Right lung (tissue), 5 donors: ENCODE results near the gene YAF2. TPM values are rescaled to one million over a fixed set of nuclear protein-coding genes. Genes with fewer than 3 reads are reported as not detected.

Source experiments
- DNase-seq, 2 donors: peaks; one replicate each; pipeline ENCODE4 v3.0.0-alpha.2; 2013
- polyA plus RNA-seq, 5 donors: library from polyadenylated mRNA; unstranded; fragments of 120-200 nt; gene quantifications; one replicate each; pipeline versions ENCODE4 v1.2.1 to v1.2.3, GENCODE V29; 2013; ENCODE audit warnings: inconsistent platforms in 1 of 5, low replicate concordance in 1 of 5; ENCODE audit not compliant: insufficient read length in 5 of 5, insufficient read depth in 1 of 5

Gene YAF2
- polyA plus RNA-seq, 5 donors, result 17.8 to 26.3 (median 19.0) TPM

- peak in 1 of 2 donors; percentile 13 for DNase-seq
Measured at GRCh38 chr12:42145197-42145549, 92.9 kb downstream of the YAF2 start.

- peak; percentile 92 to 95 for DNase-seq
Measured at GRCh38 chr12:42144408-42145196, 93.4 kb downstream of the YAF2 start, which contains the start of gene GXYLT1. TSS of gene GXYLT1 (minus strand) at chr12:42144874. CDS start at chr12:42144646, 228 bp downstream.

- DNase-seq, result no peak
Measured at GRCh38 chr12:42144158-42144407, 94.0 kb downstream of the YAF2 start.

DNA sequence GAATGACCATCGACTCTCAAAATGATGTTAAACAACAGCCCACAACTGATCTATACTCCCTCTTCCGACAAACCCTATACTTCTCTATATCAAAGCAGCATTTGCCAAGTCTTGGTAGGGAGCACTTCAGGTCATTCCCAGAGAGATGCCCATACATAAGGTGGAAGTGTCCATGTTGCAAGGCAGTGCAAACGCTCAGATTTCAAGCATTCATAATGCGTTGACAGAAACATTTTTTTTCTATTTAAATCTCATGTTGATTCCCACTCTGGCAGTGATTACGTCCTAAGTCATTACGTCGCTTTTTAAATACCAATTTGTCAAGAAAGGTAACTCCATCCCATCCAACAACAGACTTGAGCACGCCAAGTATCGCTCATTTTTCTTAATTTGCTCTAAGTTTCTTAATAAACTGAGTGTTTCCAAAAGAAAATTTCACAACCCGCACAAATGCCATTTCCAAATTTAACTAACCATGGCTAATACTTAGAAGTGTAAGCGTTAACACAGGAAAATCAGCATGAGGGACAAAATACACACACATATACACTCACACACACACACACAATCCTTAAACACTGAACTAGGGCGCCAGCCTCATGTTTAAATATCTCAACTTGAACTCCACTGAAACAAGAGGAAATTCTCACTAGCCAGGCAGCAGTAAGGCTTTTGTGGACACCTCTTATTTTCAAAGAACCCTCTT, 94.4 kb downstream of the YAF2 start:
- peak; percentile 15 to 23 for DNase-seq

DNA sequence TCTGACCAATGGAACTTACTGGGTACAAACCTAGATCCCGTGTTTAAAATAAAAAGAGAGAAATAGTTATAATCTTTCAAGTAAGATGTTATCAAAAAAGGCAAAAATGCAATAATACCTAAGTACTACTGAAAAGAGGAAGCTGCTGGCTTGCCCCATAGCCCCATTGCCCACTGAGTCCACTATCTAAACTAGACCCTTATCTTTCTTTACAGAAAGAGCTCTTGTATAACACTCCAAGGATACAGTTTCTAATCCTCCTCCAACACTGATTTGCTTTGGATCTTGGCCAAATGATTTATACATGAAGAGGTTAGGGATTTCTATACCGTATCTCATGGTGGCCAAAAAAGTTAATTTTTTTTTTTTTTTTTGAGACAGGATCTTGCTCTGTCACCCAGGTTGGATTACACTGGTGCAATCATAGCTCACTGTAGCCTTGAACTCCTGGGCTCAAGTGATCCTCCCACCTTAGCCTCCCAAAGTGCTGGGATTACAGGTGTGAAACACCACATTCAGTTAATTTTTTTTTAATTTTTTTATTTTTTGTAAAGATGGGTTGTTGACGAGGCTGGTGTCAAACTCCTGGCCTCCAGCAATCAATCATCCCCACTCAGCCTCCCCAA, 96.0 kb downstream of the YAF2 start:
- no peak for DNase-seq

GRCh38 chr12:42140901-42141300, 97.1 kb downstream of the YAF2 start:
- DNase-seq, result no peak

DNA sequence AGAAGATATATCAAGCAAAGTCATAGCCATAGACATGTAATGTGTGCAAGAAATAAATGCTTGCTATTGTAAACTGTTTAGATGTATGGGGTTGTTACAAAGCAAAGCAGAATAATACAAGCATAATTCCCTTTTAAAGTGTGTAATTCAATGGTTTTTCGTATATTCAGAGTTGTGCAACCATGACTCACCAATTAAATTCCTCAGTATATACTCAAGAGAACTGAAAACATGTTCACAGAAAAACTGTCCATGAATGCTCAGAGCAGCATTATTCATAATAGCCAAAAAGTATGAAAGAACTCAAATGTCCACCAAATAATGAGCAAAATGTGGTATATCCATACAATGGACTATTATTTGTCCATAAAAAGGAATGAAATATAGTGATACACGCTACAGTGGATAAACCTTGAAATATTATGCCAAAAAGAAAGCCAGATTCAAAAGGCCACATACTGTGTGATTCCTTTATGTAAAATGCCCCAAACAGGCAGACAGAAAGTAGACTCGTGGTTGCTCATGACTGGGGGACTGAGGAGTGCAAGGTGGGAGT, 102.7 kb downstream of the YAF2 start:
- no peak for DNase-seq

GRCh38 chr12:42130672-42131402, 107.2 kb downstream of the YAF2 start:
- no peak for DNase-seq

- peak; percentile 29 to 32 for DNase-seq
Measured at GRCh38 chr12:42129595-42130204, 108.3 kb downstream of the YAF2 start.

DNA sequence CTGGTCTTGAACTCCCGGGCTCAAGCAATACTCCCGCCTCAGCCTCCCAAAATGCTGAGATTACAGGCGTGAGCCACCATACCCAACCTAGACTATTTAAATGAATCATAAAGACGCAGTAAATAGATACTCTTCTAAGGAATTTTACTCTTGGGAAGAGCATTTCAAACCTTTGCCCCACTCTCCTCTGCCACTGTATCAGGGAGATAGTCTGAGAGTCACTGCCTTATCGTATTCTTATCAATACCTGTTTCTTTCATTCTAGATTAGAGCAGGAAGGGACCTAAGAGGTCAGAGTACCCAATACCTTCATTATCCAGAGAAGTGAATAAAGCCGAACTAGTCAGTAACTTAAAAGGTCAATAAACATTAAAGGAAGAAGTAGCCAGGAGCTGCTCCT, 109.2 kb downstream of the YAF2 start:
- no peak for DNase-seq

GRCh38 chr12:42128327-42128726, 109.7 kb downstream of the YAF2 start:
- DNase-seq, result no peak

DNA sequence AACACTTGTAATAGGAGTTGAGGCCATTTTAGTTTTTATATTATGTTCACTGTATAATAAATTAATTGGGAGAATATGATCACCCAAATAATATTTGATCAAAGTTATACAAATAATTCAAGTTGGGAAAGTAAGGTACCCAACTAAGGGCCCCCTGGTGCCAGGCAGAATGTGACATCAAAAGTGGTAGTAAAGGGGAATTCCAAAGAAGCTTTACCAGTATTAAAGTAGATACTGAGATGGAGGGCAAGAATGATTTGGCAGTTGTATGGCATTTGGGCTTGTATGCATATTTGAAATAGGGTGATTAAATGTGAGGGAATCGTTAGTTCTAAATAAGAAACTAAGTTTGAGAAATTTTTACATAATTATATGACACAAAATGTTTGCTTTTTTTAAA, 111.1 kb downstream of the YAF2 start:
- DNase-seq, result no peak

- no peak for DNase-seq
Measured at GRCh38 chr12:42125388-42125767, 112.7 kb downstream of the YAF2 start.

DNA sequence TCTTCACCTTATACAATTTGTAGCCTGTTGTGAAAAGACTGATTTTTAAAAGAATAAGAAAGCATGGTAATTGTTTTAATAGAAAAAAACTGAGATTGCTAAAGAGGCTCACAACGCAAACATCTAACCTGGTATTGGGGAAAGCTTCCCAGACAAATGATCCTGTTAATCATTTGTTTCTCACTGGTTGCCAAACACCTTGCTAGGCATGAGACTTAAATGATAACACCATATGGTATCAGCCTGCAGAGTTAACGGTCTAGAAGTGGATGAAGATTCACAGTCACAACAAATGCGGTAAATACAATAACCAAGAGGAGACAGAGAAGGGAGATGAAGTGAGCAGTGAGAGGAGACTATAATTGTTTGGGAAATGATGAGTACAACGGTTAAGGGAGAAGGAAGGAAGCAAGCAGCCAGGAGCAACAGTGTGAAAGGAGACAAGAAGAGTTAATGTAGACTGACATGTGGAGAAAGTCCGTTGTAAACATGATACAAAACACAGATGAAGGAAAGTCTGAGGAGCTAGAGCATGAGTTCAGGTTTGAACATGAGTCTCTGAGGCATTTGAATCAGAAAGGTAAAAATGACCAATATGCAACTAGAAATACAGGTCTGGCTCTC, 113.2 kb downstream of the YAF2 start:
- DNase-seq, result no peak

DNA sequence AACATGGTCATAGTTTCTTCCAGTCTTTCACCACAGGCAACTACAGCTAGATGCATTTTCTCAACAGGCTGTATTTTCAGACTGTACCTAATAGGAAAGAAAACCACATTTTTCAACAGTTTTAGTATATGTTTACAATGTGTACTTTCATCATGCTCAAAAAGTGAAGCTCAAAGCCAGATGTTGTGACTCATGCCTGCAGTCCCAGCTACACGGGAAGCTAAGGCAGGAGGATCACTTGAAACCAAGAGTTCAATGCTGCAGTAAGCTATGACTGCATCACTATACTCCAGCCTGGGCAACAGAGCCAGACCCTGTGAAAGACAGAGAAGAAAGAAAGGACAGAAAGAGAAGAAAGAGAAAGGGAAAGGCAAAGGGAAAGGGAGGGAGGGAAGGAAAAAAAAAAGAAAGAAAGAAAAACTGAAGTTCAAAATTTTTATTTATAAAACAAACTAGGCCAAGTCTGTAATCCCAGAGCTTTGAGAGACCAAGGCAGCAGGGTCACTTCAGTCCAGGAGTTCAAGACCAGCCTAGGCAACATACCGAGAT, 118.9 kb downstream of the YAF2 start:
- no peak for DNase-seq

DNA sequence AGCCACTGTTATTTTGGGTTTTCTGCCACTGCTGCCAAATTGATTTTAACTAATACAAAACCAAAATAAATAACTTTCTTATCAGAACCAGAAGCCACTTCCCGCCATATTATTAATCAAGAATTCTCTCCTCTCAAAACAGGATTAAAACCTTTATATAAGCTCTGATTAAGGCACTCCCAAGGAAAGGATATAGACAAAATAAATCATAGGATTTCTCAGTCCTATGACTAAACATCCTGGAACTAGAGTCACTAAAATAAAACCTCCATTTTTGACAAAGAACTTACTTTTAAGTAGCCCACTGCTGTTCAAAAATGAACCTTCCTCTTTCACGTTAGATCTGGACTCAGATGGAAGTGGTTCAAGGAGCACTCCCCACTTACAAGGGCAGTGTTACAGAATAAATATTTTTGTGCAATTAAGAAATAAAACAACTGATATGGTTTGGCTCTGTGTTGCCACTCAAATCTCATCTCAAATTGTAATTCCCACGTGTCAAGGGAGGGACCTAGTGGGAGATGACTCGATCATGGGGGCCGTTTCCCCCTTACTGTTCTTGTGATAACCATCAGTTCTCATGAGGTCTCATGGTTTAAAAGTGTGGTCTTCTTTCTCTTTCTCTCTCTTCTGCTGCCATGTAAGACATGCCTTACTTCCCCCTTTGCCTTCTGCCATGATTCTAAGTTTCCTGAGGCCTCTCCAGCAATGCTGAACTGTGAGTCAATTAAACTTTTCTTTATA, 119.7 kb downstream of the YAF2 start:
- DNase-seq, result no peak

DNA sequence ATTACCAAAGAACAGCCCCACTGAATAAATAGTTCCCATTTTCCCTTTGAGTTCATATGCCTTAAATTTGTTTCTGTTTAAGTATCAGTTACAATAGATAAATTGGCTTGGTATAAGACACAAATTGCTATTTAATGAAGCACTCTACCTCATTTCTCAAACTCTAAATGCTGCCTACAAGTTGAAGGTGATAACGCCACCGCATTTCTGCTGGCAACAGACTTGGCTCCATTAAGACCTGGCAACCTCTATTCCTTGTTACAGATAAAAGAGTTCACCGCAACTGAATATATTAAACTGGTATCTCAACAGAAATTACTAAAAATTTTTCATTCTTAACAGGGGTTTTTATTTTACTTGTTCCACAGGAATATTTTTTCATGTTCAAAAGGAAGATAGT, 129.0 kb downstream of the YAF2 start:
- DNase-seq, result no peak
